CD4-positive, alpha-beta T cell (primary cell): Measurements from ENCODE around the gene PIR. TPM values are rescaled to one million over a fixed set of nuclear protein-coding genes. Genes with fewer than 3 reads are reported as not detected.

Experiments used
- ATAC-seq: fragments of 200-7000 bp; cut with Tn5 transposase; one replicate; pipeline ENCODE4 v1.10.0; 2022; ENCODE audit warnings: mild to moderate bottlenecking; ENCODE audit not compliant: poor library complexity
- CTCF ChIA-PET: fragments of 350-600 bp; sonication (Branson Sonifier 250); formaldehyde crosslinking; loops from one replicate; lab custom pipeline; 2021; ENCODE audit warnings: antibody characterized with exemption, inconsistent platforms; lab: Charles Lee
- POLR2A ChIA-PET: fragments of 350-600 bp; sonication (Branson Sonifier 250); formaldehyde crosslinking; loops from one replicate; lab custom pipeline; 2021; ENCODE audit warnings: antibody characterized with exemption, inconsistent platforms; lab: Charles Lee
- DNase-seq, 14 experiments: peaks; one replicate each; pipeline ENCODE4 v3.0.0-alpha.2; 2013 to 2020; ENCODE audit warnings: mixed read lengths in 2 of 14
- H3K27ac ChIP-seq, 2 donors: one replicate each; pipeline versions ENCODE4 v1.5.1 to v1.7.0; 2013; ENCODE audit warnings: low read length in 2 of 2, low read depth in 1 of 2, mild to moderate bottlenecking in 1 of 2
- H3K27me3 ChIP-seq, 2 experiments: 1 replicate in 1 of 2; 2 replicates in 1 of 2; pipeline versions ENCODE4 v1.6.1 to v1.7.0; 2013; ENCODE audit warnings: low read length in 2 of 2, control low read depth in 1 of 2, mild to moderate bottlenecking in 1 of 2, moderate library complexity in 1 of 2; ENCODE audit not compliant: insufficient read depth in 2 of 2, control insufficient read depth in 1 of 2
- H3K36me3 ChIP-seq: one replicate; pipeline ENCODE4 v1.6.1; 2013; ENCODE audit warnings: low read length, control low read depth; ENCODE audit not compliant: insufficient read depth
- H3K4me1 ChIP-seq: one replicate; pipeline ENCODE4 v1.6.1; 2013; ENCODE audit warnings: low read length, control low read depth; ENCODE audit not compliant: insufficient read depth
- H3K4me3 ChIP-seq: one replicate; pipeline ENCODE4 v1.5.1; 2013; ENCODE audit warnings: mild to moderate bottlenecking, low read length, moderate library complexity
- H3K9me3 ChIP-seq, 2 experiments: 1 replicate in 1 of 2; 2 replicates in 1 of 2; pipeline versions ENCODE4 v1.6.1 to v1.7.0; 2013; ENCODE audit warnings: low read length in 2 of 2, mild to moderate bottlenecking in 2 of 2, control low read depth in 1 of 2, moderate library complexity in 1 of 2; ENCODE audit not compliant: control insufficient read depth in 1 of 2, insufficient read depth in 1 of 2
- H3K27ac Mint-ChIP-seq: one replicate; pipeline ENCODE4 v1.8.0; 2020; ENCODE audit warnings: mixed read lengths
- H3K27me3 Mint-ChIP-seq: one replicate; pipeline ENCODE4 v1.8.0; 2021; ENCODE audit warnings: mixed read lengths
- H3K36me3 Mint-ChIP-seq: one replicate; pipeline ENCODE4 v1.8.0; 2021; ENCODE audit warnings: low read depth, mixed read lengths
- H3K4me1 Mint-ChIP-seq: one replicate; pipeline ENCODE4 v1.8.0; 2021; ENCODE audit warnings: low read depth, mixed read lengths
- H3K4me3 Mint-ChIP-seq: one replicate; pipeline ENCODE4 v1.8.0; 2020; ENCODE audit warnings: mild to moderate bottlenecking, mixed read lengths
- H3K9me3 Mint-ChIP-seq: one replicate; pipeline ENCODE4 v1.8.0; 2020; ENCODE audit warnings: mixed read lengths
- CTCF ChIP-seq: fragments of 200-600 bp; IDR thresholded peaks from one replicate; pipeline ENCODE4 v1.8.0; 2022; ENCODE audit warnings: antibody characterized with exemption, mild to moderate bottlenecking
- intact Hi-C, 2 experiments: fragments of 100-400 bp; cut with DNase I in 1 of 2; cut with micrococcal nuclease in 1 of 2; formaldehyde crosslinking; loops; one replicate each; pipeline versions ENCODE4 v1.15.1 to v1.9.0; 2023 to 2025; cut with DNase I, micrococcal nuclease
- total RNA-seq, 174 experiments: library from RNA in 2 of 174; stranded (reverse) in 2 of 174; gene quantifications; one replicate each; pipeline ENCODE4 v1.2.3 and lab custom pipeline; 2021 to 2026

Gene PIR
- total RNA-seq, 2 experiments from 2014 or later, result not detected

GRCh38 chrX:15410947-15411346, 82.2 kb downstream of the PIR start:
- Histone ChIP-seq H3K27ac (no peak overlapping the region), H3K4me3 (no peak overlapping the region), H3K4me1 (no peaks in the 10 kb centered on the region), H3K27me3 (no peaks in the 10 kb centered on the region), H3K9me3 (no peaks in the 10 kb centered on the region), H3K36me3 (no peaks in the 10 kb centered on the region)
- DNase-seq, result no peak
- POLR2A ChIA-PET, result no interaction called here
- no peaks in the 10 kb centered on the region for H3K4me1 Mint-ChIP-seq
- TF ChIP-seq CTCF, result no peak
- H3K27ac Mint-ChIP-seq, result no peak overlapping the region
- ATAC-seq, result no peak
- CTCF ChIA-PET, result no interaction called here
- peaks cover 3% of the 10 kb centered on the region for H3K27me3 Mint-ChIP-seq
- no peaks in the 10 kb centered on the region for H3K36me3 Mint-ChIP-seq
- intact Hi-C loops, result no loop called here
- H3K9me3 Mint-ChIP-seq, result no peaks in the 10 kb centered on the region
- H3K4me3 Mint-ChIP-seq, result no peak overlapping the region

GRCh38 chrX:15410430-15410829, 82.7 kb downstream of the PIR start:
- Mint-ChIP-seq H3K9me3 (no peaks in the 10 kb centered on the region), H3K27ac (no peak overlapping the region), H3K4me3 (no peak overlapping the region), H3K4me1 (no peaks in the 10 kb centered on the region), H3K36me3 (no peaks in the 10 kb centered on the region), H3K27me3 (peaks cover 3% of the 10 kb centered on the region)
- intact Hi-C loops, result no loop called here
- H3K4me3 ChIP-seq, result no peak overlapping the region
- no peaks in the 10 kb centered on the region for H3K9me3 ChIP-seq
- no peaks in the 10 kb centered on the region for H3K4me1 ChIP-seq
- no peak overlapping the region for H3K27ac ChIP-seq
- TF ChIP-seq CTCF, result no peak
- H3K36me3 ChIP-seq, result no peaks in the 10 kb centered on the region
- no peak for ATAC-seq
- H3K27me3 ChIP-seq, result no peaks in the 10 kb centered on the region
- CTCF ChIA-PET, result no interaction called here
- POLR2A ChIA-PET, result no interaction called here
- no peak for DNase-seq

- H3K4me1 ChIP-seq, result no peaks in the 10 kb centered on the region
- H3K36me3 ChIP-seq, result no peaks in the 10 kb centered on the region
- CTCF ChIA-PET, result no interaction called here
- POLR2A ChIA-PET, result no interaction called here
- no peak overlapping the region for H3K4me3 Mint-ChIP-seq
- H3K27ac ChIP-seq, result no peak overlapping the region
- no peak for TF ChIP-seq CTCF
- no peak overlapping the region for H3K4me3 ChIP-seq
- H3K9me3 ChIP-seq, result no peaks in the 10 kb centered on the region
- no peak for DNase-seq
- no peaks in the 10 kb centered on the region for H3K27me3 ChIP-seq
- intact Hi-C loops, result no loop called here
- no peaks in the 10 kb centered on the region for H3K9me3 Mint-ChIP-seq
- H3K27ac Mint-ChIP-seq, result no peak overlapping the region
- H3K36me3 Mint-ChIP-seq, result no peaks in the 10 kb centered on the region
- no peak for ATAC-seq
- H3K4me1 Mint-ChIP-seq, result peaks cover 5% of the 10 kb centered on the region
- peaks cover 3% of the 10 kb centered on the region for H3K27me3 Mint-ChIP-seq
These were observed 87.3 kb downstream of the PIR start for GRCh38 chrX:15405846-15406245.
